Activated CD8-positive, alpha-beta memory T cell treated with anti-CD3 and anti-CD28 coated beads, Interleukin-2, amount 50 U/mL, for 24 hours (primary cell): Measurements from ENCODE around the gene TMEM135.

Source experiments
- DNase-seq: peaks from one replicate; pipeline ENCODE4 v3.0.0-alpha.2; 2020; ENCODE audit errors: extremely low read depth

Gene TMEM135

DNA sequence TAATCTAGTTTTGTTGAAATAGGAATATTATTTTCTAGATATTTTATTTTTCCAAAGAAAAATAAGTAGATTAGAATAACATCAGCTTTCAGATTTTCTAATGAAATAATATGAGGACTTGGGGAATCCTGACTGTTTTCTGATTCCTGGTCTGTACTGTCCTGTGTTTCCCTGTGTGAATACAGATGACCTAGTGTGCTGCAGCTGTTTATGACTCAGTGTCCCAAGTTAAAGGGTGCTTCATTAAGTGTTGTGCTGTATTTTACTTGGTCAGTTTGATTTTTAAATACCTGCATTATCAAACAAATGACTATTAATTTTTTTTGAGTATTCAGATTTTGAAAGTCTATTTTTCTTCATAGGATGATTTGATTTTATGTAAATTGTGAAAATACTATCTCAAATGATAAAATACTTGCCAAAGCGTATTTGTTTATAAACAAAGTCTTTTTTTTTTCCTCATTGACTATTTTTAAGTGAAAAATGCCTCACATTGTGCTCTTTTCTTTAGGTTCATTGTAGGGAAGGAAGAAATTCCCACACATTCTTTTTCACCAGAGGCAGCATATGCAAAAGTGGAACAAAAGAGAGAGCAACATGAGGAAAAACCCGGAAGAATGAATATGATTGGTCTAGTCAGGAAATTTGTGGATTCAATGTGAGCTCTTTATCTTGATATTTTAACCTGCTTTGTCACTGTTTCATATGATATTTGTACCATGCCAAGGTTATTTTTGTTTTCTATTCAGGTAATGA is 264.2 kb downstream of the TMEM135 start:
- no peak for DNase-seq

DNA sequence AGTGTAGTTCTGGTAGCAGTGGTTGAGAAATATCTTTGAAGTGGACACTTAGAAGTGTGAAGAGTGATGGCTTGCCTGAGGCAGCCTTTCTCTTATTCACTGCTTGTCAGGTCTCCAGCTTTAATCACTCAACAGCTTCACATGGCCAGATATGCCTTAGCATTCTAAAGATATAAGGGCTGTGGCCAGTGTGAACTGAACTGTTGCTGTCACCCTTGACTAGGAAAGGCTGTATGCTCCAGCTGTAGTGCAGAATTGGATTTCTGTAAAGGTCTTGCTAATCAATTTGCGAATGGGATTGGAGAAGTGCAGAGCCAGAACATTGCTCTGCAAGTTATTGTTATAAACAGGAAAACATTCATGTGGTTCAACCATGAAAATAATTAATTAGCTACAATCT is 266.7 kb downstream of the TMEM135 start:
- no peak for DNase-seq

DNA sequence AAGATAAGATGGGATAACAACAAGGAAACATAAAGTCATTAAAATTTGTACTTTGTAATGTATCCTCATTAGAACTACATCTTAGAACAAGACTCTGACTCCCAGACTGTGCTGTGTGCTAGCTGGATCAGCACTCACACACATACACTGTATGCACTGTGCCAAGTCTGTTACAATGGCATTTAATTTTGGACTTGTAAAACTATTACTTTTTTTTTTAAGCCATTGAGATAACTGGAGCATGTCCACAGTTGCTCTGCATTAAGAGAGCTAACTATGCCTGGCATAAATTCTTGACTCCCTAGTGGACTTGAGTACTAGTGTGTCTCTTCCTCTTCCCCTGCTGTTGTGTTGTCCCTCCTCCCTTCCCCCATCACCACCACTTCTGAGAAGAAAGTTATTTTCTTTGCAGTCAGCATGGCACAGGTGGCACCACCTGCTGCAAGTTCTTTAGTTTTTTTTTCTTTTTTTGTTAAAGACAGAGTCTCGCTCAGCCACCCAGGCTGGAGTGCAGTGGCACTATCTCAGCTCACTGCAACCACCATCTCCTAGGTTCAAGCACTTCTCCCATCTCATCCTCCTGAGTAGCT is 268.6 kb downstream of the TMEM135 start:
- no peak for DNase-seq

DNA sequence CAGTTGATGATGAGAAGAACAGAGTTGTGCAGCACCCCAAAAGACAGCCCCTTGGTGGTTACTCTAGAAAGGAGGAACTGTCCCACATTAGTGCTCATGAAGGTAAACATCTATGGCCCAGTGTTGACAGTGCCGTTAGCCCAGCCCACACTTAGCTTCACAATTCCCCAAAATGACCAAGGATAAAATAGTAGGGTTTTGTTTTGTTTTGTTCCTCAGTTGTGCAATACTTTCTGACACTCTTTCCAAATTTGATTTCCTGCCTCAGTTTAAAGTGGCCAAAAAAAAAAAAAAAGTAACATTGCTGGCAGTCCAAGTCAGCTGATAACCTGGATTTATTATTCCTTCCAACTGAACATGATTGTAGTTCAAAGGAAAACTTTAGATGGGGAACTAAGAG is 269.4 kb downstream of the TMEM135 start:
- DNase-seq, result no peak

DNA sequence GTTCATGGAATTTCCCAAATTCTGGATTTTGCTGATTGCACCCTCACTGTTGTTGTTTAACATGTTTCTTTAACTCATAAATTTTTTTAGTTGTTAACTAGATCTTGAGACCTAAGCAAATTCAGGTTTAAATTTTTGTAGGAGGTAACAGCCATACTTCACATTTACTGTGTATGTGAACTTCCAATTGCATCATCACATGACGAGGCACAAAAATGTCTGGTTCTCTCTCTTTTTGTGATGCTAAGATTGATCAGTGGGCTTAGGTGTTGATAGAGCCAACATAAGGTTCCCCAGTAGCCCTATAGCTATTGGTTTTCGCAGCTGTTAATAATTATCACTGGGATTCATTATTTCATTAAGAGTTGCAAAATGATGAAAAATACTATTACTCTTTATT is 277.5 kb downstream of the TMEM135 start:
- no peak for DNase-seq

DNA sequence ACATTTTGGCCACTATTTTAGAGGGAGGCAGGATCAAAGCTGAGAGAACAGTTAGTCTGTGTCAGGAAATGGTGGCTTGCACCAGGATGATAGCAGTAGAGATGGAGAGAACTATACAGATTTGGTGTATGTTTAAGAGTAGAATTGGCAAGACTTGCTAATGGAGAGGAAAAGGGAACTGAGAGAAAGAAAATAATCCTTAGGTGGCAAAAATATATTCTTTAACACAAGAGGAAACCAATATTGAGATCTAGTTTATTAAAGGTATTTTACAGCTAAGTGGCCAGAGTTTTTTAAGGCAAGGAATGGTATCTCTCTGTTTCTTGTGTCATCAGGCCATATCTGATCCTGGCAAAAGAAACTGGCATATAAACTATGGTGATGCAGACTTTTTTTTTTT is 278.8 kb downstream of the TMEM135 start:
- no peak for DNase-seq

DNA sequence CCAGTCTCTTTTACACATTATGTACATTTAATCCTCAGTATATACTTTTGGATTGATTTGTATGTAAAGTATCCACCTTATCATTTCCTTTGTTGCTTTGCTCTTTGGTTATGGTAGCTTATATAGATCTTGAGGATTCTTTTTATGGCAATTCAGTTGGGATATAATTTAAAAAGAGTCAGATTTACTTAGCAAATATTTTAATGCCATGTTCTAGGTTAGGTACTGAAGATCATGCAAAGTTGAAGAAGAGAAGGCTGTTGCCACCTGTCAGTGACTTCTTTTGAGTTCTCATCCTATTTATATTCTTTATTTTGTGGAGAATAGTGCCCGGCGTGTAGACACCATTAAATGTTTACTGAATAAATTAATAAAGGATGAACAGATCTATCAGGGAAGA is 279.7 kb downstream of the TMEM135 start:
- DNase-seq, result no peak

DNA sequence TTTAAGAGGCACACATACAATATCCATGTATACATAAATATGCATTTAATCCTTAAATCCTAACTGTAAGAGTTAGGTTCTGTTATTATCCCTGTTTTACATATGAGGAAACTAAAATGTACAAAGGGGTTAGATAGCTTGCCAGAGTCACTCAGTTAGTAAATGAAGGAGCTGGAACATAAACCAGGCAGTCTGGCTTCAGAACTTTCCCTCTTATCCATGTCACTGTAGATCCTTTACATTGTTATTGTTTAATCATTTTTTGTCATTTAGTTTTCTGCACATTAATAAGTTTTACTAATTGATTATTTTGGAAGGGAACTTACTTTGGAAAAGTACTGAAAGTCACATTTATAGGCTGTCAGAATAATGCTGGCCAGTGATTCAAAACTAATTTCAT is 282.4 kb downstream of the TMEM135 start:
- no peak for DNase-seq

DNA sequence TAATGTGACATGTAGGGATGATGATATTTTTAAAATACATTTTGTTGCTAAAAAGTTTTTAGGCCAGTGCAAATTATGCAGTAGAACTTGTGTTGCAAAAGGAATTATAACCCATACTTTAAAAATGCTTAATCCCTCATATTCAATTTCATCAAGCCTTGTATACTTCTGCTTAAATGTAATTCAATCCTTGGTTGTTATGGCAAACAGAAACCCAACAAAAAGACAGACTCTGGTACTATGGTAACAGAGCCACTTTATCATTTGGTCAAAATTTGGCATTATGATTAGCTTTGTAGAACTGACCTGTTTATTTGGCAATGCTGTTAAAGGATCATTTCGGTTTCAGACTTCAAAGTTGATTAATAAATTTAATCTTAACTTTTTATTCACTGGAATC is 284.8 kb downstream of the TMEM135 start:
- DNase-seq, result no peak

DNA sequence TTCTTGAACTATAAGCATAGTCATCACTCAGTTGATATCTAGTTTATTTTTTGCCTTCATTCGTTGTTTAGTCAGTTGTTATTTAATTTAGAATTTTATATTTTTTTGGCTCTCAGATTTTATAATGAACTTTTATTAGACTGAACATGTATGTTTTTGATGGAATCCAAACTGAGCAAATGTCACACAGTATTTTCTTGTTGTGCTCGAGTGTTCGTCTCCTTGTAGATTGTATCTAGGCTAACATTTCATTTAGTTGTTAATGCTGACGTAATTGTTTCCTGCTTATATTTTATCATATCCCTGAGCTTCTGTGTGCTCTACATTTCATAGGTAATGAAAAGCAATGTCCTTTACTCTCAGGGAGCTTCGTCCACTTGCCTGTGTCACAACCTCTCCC is 286.2 kb downstream of the TMEM135 start:
- no peak for DNase-seq

DNA sequence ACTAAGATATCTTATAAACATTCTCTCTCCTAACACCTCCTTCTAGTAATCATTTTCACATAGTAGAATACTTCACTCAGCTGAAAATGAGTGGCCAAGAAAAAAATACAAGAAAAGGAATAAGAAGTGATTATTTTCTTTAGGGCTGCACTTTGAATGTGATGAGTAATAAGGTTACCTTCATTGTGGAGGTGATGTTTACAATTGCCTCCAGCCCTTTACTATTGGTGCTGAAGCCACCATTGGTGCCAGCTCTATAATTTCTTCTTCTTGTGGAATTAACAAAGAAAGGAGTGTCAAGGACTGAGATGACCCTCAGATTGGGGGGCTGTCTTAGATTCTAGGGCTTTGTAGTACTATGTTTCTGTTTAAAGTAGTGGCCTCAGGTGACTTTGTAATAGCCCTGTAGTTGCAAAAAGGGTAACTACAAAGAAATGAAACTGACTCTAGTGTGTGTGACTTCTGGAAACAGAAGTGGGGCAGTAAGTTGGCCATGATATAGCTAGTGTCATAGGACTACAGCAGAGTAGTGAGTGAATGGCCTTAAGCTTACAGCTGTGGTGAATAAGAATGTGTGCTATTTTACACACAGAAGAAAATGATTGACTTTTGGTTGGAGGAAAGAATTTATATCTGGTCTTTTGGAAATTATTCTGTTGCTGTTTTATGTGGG is 287.2 kb downstream of the TMEM135 start:
- DNase-seq, result no peak

DNA sequence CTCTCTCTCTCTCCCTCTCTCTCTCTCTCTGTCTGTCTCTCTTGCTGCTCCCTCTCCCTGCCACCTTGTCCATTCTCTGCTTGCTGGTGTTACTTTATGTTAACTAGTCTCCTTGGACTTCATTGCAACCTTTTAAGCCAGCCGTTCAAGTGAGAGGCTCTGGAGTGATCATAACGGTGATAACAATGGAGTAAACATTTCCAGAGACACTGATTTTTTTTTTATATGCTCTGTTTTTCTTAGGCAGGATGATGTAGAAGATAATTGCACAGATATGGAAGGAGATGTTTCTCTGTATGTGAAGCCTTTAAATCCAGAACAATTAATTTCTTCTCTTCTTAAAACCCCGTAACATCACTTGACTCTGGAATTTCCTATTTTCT is 287.7 kb downstream of the TMEM135 start:
- DNase-seq, result no peak

DNA sequence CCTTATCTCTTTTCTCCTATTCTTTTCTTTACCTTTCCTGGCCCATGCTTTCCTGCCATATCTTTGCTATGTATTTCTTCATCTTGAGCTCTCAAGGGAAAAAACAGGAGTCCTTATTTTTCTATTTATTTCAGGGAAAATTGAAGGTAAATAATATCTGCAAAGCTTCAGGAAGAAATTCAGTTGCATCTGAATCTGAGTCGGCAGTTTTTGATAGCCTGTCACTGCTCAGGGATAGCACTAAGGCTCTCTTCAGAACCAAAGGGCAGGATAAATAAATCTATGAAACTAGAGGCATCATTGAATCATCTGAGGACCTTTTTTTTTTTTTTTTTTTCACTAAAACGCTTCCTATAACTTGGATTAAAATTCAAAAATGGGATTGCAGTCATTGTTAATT is 288.9 kb downstream of the TMEM135 start:
- DNase-seq, result no peak

DNA sequence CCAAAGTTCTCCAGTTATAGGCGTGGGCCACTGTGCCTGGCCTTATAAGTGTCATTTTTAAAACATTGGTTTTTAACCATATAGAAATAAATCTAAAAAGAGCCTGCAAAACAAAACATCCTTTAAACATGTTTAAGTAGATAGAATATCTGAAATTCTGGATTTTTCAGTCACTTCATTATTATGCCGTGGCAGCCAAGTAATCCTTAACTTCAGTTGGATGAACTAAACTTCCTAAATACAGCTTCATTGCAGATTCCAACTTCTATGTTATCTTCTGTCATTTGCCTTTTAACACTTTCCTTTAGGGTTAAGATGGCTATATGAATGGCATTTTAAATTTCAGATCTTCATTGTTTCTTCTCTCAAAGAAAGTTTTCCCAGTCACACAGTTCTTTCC is 291.4 kb downstream of the TMEM135 start:
- no peak for DNase-seq

DNA sequence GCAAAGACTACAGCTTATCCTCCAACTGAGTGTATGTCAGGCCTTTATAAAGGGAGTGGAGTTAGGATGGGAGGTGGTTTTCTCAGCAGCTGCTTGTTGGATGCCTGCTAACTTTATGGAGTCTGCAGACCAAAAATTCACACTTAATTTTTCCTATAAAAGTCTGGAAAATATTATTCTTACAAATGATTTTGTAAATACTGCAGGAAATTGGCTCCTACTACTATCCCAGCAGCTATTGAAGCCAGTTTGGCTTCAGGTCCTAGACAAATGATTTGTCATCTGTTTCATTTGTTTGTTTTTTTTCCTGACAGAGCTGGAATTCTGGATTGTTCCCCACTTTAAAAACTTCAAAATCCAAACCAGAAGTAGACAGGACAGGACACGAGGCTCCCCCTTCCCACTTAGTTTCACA is 292.5 kb downstream of the TMEM135 start:
- DNase-seq, result no peak

DNA sequence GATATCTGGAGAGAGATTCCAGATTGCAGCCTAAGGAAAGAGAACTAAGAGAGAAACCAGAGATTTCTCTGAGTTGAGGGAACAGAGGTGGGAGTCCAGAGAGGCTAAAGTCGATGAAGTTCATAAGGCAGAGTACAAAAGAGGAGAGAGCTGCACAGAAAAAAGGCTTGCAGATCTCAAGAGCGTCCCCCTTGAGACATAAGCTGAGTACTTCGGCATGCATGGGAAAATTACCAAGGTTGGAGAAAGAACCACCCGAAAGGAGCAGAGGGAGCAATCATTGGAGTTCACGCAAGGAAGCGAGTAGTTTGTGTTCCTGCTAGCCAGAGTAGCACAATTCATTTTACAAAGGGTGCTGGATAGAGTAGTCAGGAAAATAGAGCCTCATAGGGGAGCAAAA is 293.5 kb downstream of the TMEM135 start:
- no peak for DNase-seq

DNA sequence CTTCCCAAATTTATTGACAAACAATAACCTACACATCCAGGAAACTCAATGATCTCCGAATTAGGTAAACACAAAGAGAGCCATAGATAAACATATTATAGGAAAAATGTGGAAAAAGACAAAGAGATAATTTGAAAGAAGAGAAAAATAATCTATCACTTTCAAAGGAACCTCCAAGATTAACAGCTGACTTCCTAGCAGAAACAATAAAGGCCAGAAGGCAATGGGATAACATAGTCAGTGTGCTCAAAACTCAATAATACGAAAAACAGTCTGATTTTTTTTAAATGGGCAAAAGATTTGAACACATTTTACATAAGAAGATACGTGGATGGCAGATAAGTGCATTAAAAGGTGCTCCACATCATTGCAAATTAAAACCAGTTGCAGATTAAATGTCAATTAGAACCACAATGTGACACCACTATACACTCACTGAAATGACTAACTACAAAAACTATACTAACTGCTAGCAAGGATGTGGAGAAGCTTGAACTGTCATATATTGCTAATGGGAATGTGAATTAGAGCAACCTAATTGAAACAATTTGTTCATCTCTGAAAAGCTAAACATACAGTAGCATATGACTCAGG is 300.4 kb downstream of the TMEM135 start:
- no peak for DNase-seq

DNA sequence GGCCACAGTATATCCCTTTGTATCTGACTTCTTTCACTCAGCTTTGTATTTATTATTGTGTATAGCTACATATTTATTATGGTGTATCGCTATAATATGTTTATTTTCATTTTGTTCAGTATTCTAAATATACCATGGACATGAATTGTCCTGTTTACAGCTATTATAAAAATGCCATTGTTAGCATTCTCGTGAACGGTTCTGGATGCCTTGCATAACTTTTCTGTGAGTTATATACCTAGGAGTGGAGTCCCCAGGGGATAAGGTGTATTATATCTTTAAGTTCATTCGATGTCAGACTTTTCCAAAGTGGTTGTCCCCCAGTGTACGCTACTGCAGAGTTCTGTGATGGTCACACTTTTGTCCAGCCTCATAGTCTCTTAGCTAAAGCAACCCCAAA is 301.7 kb downstream of the TMEM135 start:
- no peak for DNase-seq

DNA sequence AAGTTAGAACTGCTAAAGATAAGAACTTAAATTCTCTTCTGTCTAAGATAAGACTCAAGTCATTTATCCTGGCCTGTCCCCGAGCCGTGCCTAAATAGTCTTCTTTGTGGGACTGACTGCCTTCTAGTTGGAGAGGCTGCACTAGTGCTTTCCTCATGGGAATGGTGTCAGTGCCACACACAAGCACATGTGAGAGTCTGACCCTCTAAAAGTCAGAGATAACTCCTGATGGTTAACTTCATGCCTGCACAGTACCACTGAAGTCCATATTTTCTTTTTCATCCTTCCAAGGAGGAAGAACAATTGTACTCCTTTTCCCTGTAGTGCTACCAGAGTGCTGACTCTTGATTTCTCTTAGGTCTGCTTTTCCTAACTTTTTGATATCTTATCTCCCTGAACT is 309.7 kb downstream of the TMEM135 start:
- no peak for DNase-seq

DNA sequence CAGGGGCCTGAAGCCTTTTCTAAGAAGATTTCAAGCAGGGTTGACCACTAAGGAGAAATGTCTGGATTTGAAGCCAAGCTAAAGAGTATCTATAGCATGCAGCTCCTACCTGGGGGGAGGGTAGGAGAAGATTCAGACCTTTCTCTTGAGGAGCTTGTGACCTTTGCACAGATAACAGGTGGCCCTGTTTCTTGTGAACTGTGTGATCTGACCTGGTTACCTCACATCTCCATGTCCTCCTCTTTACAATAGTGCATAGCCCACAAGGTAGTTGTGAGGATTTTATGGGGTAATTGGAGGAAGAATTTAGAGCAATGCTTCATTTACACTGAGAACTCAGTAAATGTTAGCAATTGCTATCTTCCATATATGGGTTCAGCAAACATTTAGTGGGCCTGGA is 310.1 kb downstream of the TMEM135 start:
- no peak for DNase-seq

DNA sequence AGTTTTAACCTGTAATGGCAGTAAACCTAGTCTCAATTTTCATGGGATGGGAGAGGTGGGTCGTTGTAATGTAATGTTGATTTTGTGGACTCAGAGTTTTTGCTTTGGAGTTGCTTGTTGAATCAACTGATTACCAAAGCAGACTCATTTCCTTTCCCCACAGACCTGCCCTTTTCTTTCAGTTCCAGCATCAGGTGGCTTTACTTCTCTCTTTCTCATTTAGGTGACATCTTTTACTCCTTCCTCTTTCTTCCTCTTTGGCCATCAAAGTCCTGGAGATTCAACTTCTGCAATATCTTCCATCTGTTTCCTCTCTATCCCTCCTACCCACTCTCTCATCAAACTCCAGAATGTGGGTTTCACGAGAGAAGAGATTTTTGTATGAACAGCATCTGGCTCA is 313.9 kb downstream of the TMEM135 start:
- no peak for DNase-seq

DNA sequence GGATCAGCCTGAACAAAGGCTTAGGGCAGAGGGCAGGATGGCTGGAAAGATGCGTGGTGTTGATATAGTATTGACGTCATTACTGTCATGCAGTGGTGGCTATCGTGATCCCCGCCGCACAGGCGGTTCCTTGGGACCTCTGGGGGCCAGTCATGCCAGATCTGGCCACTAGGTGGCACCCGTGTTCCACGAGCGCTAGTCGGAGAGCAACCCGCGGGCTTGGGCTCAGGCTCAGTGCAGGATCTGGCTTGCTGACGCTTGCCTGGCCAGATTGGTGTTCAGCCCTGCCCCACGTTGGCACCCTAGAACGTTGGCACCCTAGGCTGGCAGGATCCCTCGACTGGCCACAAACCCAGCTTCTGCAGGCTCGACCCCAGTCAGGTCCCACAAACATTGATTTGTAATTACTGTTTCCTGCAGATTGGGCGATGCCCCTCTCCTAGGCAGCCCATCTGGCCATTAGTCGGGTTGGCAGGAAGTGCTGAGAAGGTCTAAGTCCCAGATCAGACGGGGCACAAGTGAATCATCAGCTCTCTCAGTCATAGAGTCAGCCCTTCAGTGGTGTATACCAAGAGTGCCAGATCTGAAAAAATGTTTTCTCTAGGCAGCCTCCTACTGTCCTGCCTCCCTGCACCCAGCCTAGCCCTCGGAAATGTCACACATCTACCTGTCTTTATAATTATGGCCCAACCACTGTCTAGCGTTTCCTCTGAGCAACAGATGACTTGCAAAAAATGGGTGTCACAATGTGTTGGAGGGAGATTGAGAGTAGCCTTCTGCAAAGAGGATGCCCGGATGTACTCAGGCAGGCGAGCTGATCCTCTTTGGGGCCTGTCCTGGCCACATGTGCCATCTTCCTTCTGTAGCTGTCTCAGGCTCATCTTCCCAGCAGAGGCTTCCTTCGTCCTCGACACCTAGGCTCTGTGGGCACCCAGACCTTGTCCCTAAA is 315.3 kb downstream of the TMEM135 start:
- DNase-seq, result peak; percentile 62
